ENCODE measurements around the gene ZBED5.
"Not testable (repeated sequence)": the region's sequence is repeated elsewhere in the genome, so short reads cannot be mapped to it uniquely, and the experiment has no call there.

ZBED5 gene

DNA sequence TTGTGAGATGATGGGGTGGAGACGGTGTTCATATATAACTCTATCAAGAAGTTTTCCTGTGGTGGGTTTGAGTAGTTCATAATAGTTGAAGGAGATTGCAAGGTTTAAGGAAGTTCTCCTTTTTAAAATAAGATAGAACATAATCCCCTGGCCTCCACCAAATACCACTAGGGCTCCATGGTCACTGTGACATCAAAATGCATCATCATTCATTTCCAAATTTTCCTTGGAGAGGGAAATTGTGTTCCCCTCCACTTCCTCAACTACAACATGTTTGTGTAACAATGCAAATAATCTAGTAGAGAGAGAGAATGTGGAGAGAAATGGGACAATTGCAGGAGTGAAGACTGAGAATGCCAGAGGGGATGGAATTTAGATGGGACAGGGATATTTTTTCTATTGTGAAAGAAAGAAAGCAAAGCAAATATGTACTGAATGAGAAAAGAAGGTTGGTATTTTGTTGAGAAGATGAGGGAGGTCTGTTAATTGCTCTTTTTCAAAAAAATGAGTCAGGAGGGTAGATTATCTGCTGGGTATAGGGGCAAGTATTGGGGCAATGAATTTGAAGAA, 33.4 kb upstream of the ZBED5 start:
- DNase-seq (ENCODE audit: insufficient read length, low spot score) (no peak), FAIRE-seq (no peak)
- TF ChIP-seq CTCF (IDR thresholded peaks at IDR 0.05; ENCODE audit: insufficient read depth, missing control alignments): no peak

- FAIRE-seq; DNase-seq (ENCODE audit: insufficient read length, low spot score): not testable (repeated sequence)
These were observed 32.2 kb upstream of the ZBED5 start for GRCh38 chr11:10890083-10890482.

DNA sequence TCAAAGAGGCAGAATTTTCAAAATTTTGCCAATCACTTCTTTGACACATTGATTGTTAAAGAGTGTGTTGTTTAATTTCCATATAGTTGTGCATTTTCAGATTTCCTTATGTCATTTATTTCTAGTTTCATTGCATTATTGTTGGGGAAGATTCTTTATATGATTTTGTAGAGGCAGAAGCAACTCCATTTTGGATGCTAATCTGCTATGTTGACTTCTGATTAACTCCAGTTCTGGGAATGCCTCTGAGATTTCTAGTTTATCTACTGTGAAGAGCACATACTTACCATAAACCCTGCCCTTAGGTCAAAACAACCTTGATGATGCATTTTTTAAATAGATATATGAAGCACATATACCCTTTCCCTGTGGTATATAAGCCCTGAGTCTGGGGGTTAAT, 29.5 kb upstream of the ZBED5 start:
- TF ChIP-seq CTCF (IDR thresholded peaks at IDR 0.05; ENCODE audit: insufficient read depth, missing control alignments): no peak
- FAIRE-seq (no peak), DNase-seq (ENCODE audit: insufficient read length, low spot score) (no peak)

- DNase-seq (ENCODE audit: insufficient read length, low spot score) (no peak), FAIRE-seq (no peak)
- no peak for TF ChIP-seq CTCF (IDR thresholded peaks at IDR 0.05; ENCODE audit: insufficient read depth, missing control alignments)
These were observed 28.9 kb upstream of the ZBED5 start for GRCh38 chr11:10886652-10887250.

GRCh38 chr11:10885703-10886363, 28.0 kb upstream of the ZBED5 start:
- DNase-seq (ENCODE audit: insufficient read length, low spot score) (no peak), FAIRE-seq (no peak)
- TF ChIP-seq CTCF (IDR thresholded peaks at IDR 0.05; ENCODE audit: insufficient read depth, missing control alignments): no peak

DNA sequence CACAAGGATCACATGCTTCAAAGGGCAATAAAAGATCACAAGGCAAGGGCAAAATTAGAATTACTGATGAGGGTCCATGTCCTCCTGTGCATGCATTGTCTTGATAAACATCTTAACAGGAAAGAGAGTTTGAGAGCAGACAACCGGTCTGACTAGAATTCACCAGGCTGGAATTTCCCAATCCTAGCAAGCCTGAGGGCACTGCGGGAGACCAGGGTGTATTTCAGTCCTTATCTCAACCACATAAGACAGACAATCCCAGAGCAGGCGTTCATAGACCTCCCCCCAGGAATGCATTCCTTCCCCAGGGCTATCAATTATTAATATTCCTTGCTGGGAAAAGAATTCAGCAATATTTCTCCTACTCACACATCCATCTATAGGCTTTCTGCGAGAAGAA, 26.4 kb upstream of the ZBED5 start:
- not testable (repeated sequence) for DNase-seq (ENCODE audit: insufficient read length, low spot score); FAIRE-seq

DNA sequence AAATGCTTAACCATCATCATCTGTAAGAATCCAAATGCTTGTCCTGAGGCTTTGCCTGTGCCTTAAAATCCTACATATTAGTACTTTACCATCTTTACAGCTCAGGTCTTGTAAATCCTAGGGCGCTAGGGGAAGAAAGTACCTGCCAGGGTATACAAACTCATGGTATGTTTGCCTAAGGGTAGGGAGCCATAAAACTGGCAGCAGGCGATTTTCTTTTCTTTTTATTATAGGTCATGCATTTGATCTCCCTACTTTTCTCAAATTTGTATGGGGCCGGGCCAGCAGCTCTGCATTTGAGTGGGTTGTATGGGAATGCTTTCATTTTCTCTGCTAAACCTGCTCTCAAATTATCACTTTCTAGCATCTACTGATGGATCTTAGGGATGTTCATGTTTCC, 24.0 kb upstream of the ZBED5 start:
- FAIRE-seq: no peak

More for the DNA sequence above, 24.0 kb upstream of the ZBED5 start:
- TF ChIP-seq CTCF (IDR thresholded peaks at IDR 0.05; ENCODE audit: insufficient read depth, missing control alignments): no peak
- DNase-seq (ENCODE audit: insufficient read length, low spot score): no peak

Data from D721Med (cell line).